SK-N-SH treated with all-trans-retinoic acid at 6 μM for 48 hours (cell line): ENCODE measurements around the gene SYNPO2.

Experiments used
- ATAC-seq: fragments of 200-7000 bp; cut with Tn5 transposase; 3 replicates; pipeline ENCODE4 v1.9.1; 2020; ENCODE audit warnings: mild to moderate bottlenecking, moderate library complexity
- ARNTL ChIP-seq: fragments of 450-650 bp; formaldehyde crosslinking; IDR thresholded peaks from 2 replicates; pipeline ENCODE4 v1.5.0; 2020; ENCODE audit warnings: low read depth, mild to moderate bottlenecking, moderate library complexity, borderline replicate concordance
- BACH2 ChIP-seq: fragments of 250-450 bp; sonication (Bioruptor Pico); IDR thresholded peaks from 2 replicates; pipeline ENCODE4 v1.9.0; 2021; ENCODE audit warnings: mild to moderate bottlenecking, borderline replicate concordance
- CREB5 ChIP-seq: fragments of 250-450 bp; sonication (Bioruptor Pico); IDR thresholded peaks from 2 replicates; pipeline ENCODE4 v1.5.1; 2020; ENCODE audit warnings: low read depth, mild to moderate bottlenecking, moderate library complexity
- CSDC2 ChIP-seq: fragments of 250-450 bp; sonication (Bioruptor Pico); IDR thresholded peaks from 2 replicates; pipeline ENCODE4 v1.5.0; 2020; ENCODE audit warnings: mild to moderate bottlenecking, moderate library complexity
- CSRNP3 ChIP-seq: fragments of 250-450 bp; sonication (Bioruptor Pico); IDR thresholded peaks from 2 replicates; pipeline ENCODE4 v1.5.1; 2021; ENCODE audit warnings: mild to moderate bottlenecking, moderate library complexity
- ESRRG ChIP-seq: fragments of 250-450 bp; sonication (Bioruptor Pico); IDR thresholded peaks from 2 replicates; pipeline ENCODE4 v1.6.1; 2021; ENCODE audit warnings: mild to moderate bottlenecking
- GLIS3 ChIP-seq: fragments of 250-450 bp; sonication (Bioruptor Pico); IDR thresholded peaks from 2 replicates; pipeline ENCODE4 v1.5.0; 2020; ENCODE audit warnings: mild to moderate bottlenecking, moderate library complexity
- ISL1 ChIP-seq: fragments of 250-450 bp; sonication (Bioruptor Pico); IDR thresholded peaks from 2 replicates; pipeline ENCODE4 v2.1.2; 2022; ENCODE audit warnings: mild to moderate bottlenecking, moderate library complexity
- OSR1 ChIP-seq: fragments of 250-450 bp; sonication (Bioruptor Pico); IDR thresholded peaks from 2 replicates; pipeline ENCODE4 v1.8.0; 2022; ENCODE audit warnings: moderate library complexity, mild to moderate bottlenecking, inconsistent platforms
- PATZ1 ChIP-seq: fragments of 250-450 bp; sonication (Bioruptor Pico); IDR thresholded peaks from 2 replicates; pipeline ENCODE4 v1.8.0; 2020; ENCODE audit warnings: mild to moderate bottlenecking, moderate library complexity, borderline replicate concordance
- POU6F1 ChIP-seq: fragments of 250-450 bp; sonication (Bioruptor Pico); IDR thresholded peaks from 2 replicates; pipeline ENCODE4 v1.8.0; 2021; ENCODE audit warnings: low read depth, mild to moderate bottlenecking, moderate library complexity, borderline replicate concordance
- SNAI2 ChIP-seq: fragments of 250-450 bp; sonication (Bioruptor Pico); IDR thresholded peaks from 2 replicates; pipeline ENCODE4 v1.5.0; 2020; ENCODE audit warnings: mild to moderate bottlenecking, moderate library complexity
- TCF4 ChIP-seq: fragments of 250-450 bp; sonication (Bioruptor Pico); IDR thresholded peaks from 2 replicates; pipeline ENCODE4 v1.8.0; 2021; ENCODE audit warnings: mild to moderate bottlenecking, moderate library complexity, borderline replicate concordance
- TOX ChIP-seq: fragments of 250-450 bp; sonication (Bioruptor Pico); IDR thresholded peaks from 2 replicates; pipeline ENCODE4 v1.8.0; 2021; ENCODE audit warnings: mild to moderate bottlenecking, moderate library complexity, borderline replicate concordance
- TSHZ2 ChIP-seq: fragments of 250-450 bp; sonication (Bioruptor Pico); IDR thresholded peaks from 2 replicates; pipeline ENCODE4 v1.5.0; 2020; ENCODE audit warnings: mild to moderate bottlenecking, moderate library complexity
- ZC3H10 ChIP-seq: fragments of 250-450 bp; sonication (Bioruptor Pico); IDR thresholded peaks from 2 replicates; pipeline ENCODE4 v1.5.1; 2021; ENCODE audit warnings: mild to moderate bottlenecking, moderate library complexity
- ZFP3 ChIP-seq: fragments of 250-450 bp; sonication (Bioruptor Pico); IDR thresholded peaks from 2 replicates; pipeline ENCODE4 v1.5.0; 2020; ENCODE audit warnings: mild to moderate bottlenecking, moderate library complexity
- ZFP30 ChIP-seq: fragments of 450-650 bp; formaldehyde crosslinking; IDR thresholded peaks from 2 replicates; pipeline ENCODE4 v1.5.0; 2022; ENCODE audit warnings: mild to moderate bottlenecking, moderate library complexity
- ZNF565 ChIP-seq: fragments of 450-650 bp; formaldehyde crosslinking; conservative IDR thresholded peaks from 2 replicates; pipeline ENCODE4 v1.5.0; 2020; ENCODE audit warnings: low read depth, mild to moderate bottlenecking, moderate library complexity
- ZNF70 ChIP-seq: fragments of 450-650 bp; formaldehyde crosslinking; IDR thresholded peaks from 2 replicates; pipeline ENCODE4 v1.5.0; 2020; ENCODE audit warnings: mild to moderate bottlenecking, moderate library complexity
- ZNF8 ChIP-seq: fragments of 450-650 bp; formaldehyde crosslinking; IDR thresholded peaks from 2 replicates; pipeline ENCODE4 v1.5.0; 2020; ENCODE audit warnings: mild to moderate bottlenecking, moderate library complexity

Gene SYNPO2

GRCh38 chr4:118935819-118936218, 47.2 kb downstream of the SYNPO2 start (continued):
- TF ChIP-seq POU6F1 (CRISPR knock-in tag) (no peak), GLIS3 (CRISPR knock-in tag) (no peak)

GRCh38 chr4:118936406-118936805, 47.8 kb downstream of the SYNPO2 start:
- no peak for TF ChIP-seq ISL1 (CRISPR knock-in tag)
- no peak for TF ChIP-seq CSDC2 (CRISPR knock-in tag)
- no peak for TF ChIP-seq TCF4
- TF ChIP-seq ZNF565 (CRISPR knock-in tag) = no peak
- TF ChIP-seq CREB5 (CRISPR knock-in tag) = no peak
- TF ChIP-seq OSR1 = no peak
- TF ChIP-seq ZNF70 (CRISPR knock-in tag) = no peak
- no peak for TF ChIP-seq TOX (CRISPR knock-in tag)
- no peak for TF ChIP-seq TSHZ2
- TF ChIP-seq ZFP3 (CRISPR knock-in tag) = no peak
- no peak for TF ChIP-seq GLIS3 (CRISPR knock-in tag)
- TF ChIP-seq SNAI2 = no peak
- no peak for TF ChIP-seq ARNTL (CRISPR knock-in tag)
- no peak for TF ChIP-seq ZNF8 (CRISPR knock-in tag)
- TF ChIP-seq ESRRG (CRISPR knock-in tag) = no peak
- TF ChIP-seq BACH2 (CRISPR knock-in tag) = no peak
- no peak for TF ChIP-seq CSRNP3 (CRISPR knock-in tag)
- no peak for TF ChIP-seq POU6F1 (CRISPR knock-in tag)
- TF ChIP-seq ZC3H10 (CRISPR knock-in tag) = no peak
- TF ChIP-seq, all 23 proteins: peak for 0

GRCh38 chr4:118939169-118939783, 50.6 kb downstream of the SYNPO2 start:
- TF ChIP-seq ZFP30 (CRISPR knock-in tag) (no peak), ISL1 (CRISPR knock-in tag) (no peak)
- TF ChIP-seq, all 23 proteins: peak for 0
- no peak for ATAC-seq

More at GRCh38 chr4:118936406-118936805, 47.8 kb downstream of the SYNPO2 start:
- no peak for ATAC-seq

GRCh38 chr4:118941149-118941548, 52.5 kb downstream of the SYNPO2 start:
- ATAC-seq = no peak
- TF ChIP-seq PATZ1 (CRISPR knock-in tag) = no peak
- no peak for TF ChIP-seq TOX (CRISPR knock-in tag)
- TF ChIP-seq CREB5 (CRISPR knock-in tag) = no peak
- TF ChIP-seq ZNF565 (CRISPR knock-in tag) = no peak
- no peak for TF ChIP-seq POU6F1 (CRISPR knock-in tag)
